Stimulated activated CD8-positive, alpha-beta memory T cell treated with anti-CD3 and anti-CD28 coated beads, Interleukin-4, amount 100 ng/mL, for 4 hours (primary cell): Measurements from ENCODE around the gene SCML1.

ENCODE experiments used
- DNase-seq, 2 donors: peaks; one replicate each; pipeline ENCODE4 v3.0.0-alpha.2; 2020; ENCODE audit warnings: low read depth in 2 of 2, low spot score in 1 of 2

SCML1 gene

GRCh38 chrX:17788956-17789562 is 51.8 kb downstream of the SCML1 start:
- no peak for DNase-seq

DNA sequence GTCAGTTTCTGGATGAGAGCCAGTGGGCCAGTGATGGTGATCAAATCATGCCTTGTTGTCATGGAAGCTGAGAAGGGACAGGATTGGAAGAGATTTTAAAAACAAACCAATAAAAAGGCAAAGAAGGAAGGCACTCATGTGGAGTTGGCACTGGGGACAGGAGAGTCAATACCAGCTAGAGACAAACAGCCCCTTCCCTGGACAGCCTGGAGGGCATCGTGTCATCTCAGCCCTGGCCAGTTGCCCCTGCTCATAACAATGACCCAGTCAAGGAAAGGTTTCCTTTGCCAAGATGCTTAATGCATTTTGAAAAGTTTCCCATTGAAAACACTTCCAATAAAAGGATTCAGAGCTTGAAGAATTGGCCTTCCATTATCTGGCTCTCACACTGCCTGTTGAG is 55.5 kb downstream of the SCML1 start:
- DNase-seq, result no peak

GRCh38 chrX:17798921-17799320 is 61.6 kb downstream of the SCML1 start:
- no peak for DNase-seq

DNA sequence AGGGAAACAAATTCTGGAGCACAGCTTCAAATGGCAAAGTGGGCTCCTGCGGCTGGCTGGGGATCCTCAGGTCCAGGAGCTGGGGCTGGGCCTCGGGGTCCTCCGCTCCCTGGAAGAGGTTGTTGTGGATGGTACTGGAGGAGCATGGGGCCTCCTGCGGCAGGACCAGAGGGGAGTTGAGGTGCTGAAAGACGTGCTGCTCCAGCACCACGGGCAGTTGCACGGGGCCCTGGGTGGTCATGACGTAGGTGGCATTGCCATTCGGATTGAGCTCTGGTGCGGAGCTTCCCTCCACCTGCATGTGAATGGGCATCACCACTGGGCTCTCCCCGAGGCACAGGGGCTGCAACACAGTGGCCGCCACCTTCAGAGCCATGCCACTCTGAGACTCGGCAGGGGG is 64.1 kb downstream of the SCML1 start:
- no peak for DNase-seq

DNA sequence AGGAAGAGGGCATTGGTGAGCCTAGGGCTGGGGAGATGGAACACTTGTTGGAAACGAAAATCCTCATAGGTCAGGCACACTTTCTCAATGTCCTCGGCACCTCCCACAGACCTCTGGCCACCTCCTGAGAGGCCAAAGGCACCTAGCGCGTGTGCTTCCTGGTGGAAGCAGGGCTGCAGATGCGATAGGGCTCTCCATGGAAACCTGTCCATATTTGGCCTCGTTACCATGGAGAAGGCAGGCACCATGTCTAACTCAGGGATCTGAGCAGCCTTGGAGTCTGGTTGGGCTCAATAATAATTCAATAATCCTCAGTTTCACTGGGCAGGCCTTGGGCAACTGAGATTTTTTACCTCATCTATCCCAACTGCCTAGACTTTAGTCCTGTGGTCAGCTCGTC is 65.5 kb downstream of the SCML1 start:
- no peak for DNase-seq

GRCh38 chrX:17803449-17803848 is 66.2 kb downstream of the SCML1 start:
- DNase-seq, result no peak
